ENCODE results near the gene GABRQ.
"Not testable (repeated sequence)": the region's sequence is repeated elsewhere in the genome, so short reads cannot be mapped to it uniquely, and the experiment has no call there.

Gene GABRQ

GRCh38 chrX:152658302-152658701 lies 20.6 kb downstream of the GABRQ start:
- DNase-seq (ENCODE audit: low read depth), result no peak

GRCh38 chrX:152663086-152663485 lies 25.4 kb downstream of the GABRQ start:
- no peak for DNase-seq (ENCODE audit: low read depth)

- DNase-seq (ENCODE audit: low read depth), result no peak
These were observed 36.4 kb downstream of the GABRQ start for GRCh38 chrX:152674135-152674534.

- not testable (repeated sequence) for DNase-seq (ENCODE audit: low read depth)
These were observed 37.0 kb downstream of the GABRQ start for GRCh38 chrX:152674652-152675051.

- not testable (repeated sequence) for DNase-seq (ENCODE audit: low read depth)
These were observed 43.3 kb downstream of the GABRQ start for GRCh38 chrX:152681012-152681411.

GRCh38 chrX:152697952-152698931 lies 60.5 kb downstream of the GABRQ start, which contains the start of gene MAGEA3:
TSS of gene MAGEA3 (plus strand) at chrX:152698794. CDS start at chrX:152700833, 2,039 bp downstream.
- not testable (repeated sequence) for DNase-seq (ENCODE audit: low read depth)

- not testable (repeated sequence) for DNase-seq (ENCODE audit: low read depth)
These were observed 62.7 kb downstream of the GABRQ start for GRCh38 chrX:152700390-152700789.

- not testable (repeated sequence) for DNase-seq (ENCODE audit: low read depth)
These were observed 68.8 kb downstream of the GABRQ start for GRCh38 chrX:152706500-152706899.
